DMS79 (cell line): ENCODE data around the gene ARID4B.
A peak's percentile ranks its signal among the peaks of the same experiment; 100 is the strongest.
"Not testable (repeated sequence)": the region's sequence is repeated elsewhere in the genome, so short reads cannot be mapped to it uniquely, and the experiment has no call there.

Experiments used
- DNase-seq: peaks from one replicate; lab custom pipeline; 2025; lab: John Stamatoyannopoulos, UW

Gene ARID4B

DNA sequence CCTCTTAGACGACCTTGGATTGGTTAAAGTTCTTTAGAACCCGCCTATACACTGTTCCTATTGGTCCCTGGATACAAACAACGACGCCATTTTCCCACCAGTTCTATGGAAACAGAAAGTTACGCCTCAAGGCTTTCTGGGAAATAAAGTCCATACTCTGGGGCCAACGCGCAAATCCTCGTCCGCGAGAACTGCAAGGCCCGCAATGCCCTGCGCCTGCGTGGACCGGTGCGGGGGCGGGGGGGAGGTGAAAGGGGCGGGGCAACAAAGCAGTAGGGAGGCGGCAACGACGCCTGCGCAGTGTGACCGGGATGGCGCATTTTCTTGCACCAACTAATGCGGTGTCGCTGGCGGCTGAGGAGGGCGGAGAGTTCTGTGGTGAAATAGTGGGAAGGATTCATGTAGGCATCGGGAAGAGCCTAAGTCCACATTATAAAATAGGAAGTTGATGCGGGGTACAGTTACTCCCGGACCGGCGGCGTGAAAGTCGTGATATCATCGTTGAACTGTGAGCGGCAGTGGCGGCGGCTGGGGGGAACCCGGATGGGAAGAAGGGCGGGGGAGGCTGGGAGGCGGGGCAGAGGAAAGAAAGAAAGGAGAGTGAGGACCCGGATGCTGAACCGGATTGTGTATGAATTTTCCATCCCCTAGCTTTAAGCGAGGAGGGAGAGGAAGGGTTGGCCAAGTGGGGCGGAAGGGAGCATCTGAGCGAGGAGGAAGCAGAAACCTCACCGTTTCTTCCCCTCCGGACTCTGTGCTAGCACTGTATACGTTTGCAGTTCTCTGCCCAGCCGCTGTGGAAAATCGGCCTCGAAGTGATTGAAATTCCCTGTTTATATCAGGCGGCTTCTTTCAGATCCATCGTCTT lies 526 bp upstream of the ARID4B start, which contains the start of gene GGPS1:
Gene GGPS1, plus strand, starts transcription at position 300 of the 868 bp plus-strand sequence. CDS start 6,695 bp downstream, outside the sequence.
- peak; percentile 100 for DNase-seq

DNA sequence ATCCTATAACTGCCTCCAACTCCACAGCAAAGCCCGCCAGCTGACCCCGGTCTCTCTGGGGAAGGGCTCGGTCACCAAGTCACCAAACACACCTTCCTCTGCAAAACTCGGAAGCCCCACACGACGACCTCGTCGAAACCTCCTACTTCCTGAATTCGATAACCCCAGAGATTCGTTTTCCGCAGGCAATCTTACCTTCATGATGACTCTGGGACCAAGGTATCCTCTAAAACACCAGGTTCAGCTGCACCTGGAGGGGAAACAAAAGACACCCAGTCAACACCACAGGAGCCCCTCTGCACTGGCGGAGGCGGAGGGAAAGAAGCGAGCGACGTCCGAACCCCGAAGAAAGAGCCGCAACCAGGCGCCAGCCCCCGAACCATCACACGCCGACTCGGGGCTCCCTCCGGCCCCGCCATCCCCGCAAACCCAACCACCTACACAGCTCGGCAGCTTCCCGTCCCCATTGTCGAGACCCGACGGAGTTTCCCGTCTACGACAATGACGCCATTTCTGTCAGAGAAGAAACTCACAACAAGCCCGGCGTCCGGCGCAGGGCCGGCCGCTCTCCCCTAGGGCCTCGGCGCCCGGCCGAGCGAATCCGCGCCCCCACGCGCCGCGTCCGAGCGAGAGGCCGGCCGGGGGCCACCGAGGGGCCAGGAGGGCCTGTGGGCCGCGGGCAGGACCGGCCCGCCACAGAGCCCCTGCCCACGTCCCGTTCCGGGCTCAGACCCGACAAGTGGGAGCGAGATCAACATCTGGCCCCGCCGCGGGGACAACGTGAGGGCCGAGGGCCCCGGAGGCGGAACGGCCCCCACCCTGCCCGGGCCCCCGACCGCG lies 1.0 kb downstream of the ARID4B start:
- no peak for DNase-seq

GRCh38 chr1:235325854-235326253 lies 2.1 kb downstream of the ARID4B start:
- DNase-seq = no peak

DNA sequence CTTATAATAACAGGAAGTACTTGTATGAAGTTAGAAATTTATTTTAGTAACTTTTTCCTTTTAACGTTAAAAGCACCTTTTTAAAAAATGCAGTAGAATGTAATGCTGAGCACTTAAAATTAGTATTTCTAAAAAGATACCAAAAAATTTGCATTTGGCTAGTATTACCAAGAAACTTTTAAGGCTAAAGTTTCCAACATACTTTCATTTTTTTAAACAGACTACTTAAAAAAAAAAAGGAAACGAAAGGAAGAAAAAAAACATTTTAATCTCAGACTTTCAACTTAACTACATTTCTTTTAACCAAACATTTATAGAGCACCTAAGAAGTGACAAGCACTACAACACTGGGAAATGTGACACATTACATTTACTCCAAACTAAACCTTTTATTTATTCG lies 2.8 kb downstream of the ARID4B start:
- DNase-seq = no peak

DNA sequence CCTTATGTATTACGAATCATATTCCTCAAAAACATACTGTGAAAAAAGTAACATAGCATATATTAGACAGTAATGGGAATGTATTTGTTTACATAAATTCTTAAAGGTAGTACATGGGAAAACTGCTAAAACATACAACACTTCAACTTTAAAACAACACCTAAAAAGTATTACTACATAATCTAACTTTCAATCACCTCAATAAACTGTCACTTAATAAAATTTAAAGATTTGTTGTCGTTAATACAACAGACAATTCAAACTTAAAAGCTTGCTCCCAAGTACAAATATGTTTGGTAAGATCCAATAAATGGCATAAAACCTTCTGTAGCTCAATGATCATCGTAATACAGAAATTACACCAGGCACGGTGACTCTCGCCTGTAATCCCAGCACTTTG lies 3.7 kb downstream of the ARID4B start:
- DNase-seq = no peak

DNA sequence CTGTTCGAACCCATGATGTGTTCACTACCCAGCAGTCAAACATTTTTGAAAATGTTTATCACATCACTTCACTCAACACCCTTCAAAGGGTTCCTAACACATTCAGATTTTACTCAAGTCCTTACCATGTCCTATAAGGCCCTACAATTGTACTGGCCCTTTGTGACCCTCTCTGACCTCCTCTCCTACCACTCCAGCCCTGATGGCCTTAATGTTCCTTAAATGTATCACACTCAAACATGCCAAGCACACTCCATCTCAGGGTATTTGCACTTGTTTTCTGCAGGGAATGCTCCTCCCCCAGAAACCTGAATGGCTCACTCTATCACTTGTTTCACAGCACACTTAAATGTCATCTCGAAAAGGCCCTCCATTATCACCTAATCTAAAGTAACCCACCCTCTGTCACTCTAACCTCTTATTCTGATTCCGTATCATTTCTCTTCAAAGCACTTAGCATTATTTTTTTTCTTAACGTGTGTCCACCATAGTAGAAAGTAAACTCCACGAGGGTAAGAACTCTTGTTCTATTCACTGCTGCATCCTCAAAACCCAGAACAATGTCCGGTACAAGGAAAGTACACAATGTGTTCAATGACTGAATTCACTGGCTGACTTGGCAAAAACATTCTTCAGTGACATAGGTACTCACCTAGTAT lies 7.3 kb downstream of the ARID4B start:
- DNase-seq = no peak

DNA sequence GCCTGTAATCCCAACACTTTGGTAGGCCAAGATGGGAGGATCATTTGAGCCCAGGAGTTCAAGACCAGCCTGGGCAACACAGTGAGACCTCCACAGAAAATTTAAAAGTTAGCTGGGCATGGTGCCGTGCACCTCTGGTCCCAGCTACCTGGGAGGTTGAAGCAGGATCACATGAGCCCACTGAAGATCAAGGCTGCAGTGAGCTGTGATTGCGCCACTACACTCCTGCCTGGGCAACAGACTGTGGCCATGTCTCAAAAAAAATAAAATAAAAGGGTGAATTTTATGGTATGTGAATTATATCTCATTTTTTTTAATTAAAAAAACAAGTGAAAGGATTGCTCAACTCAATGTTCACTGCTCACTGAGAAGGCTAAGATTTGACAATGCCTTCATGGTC lies 8.7 kb downstream of the ARID4B start:
- no peak for DNase-seq

- DNase-seq = no peak
Observed at GRCh38 chr1:235317168-235317567, 10.8 kb downstream of the ARID4B start.

DNA sequence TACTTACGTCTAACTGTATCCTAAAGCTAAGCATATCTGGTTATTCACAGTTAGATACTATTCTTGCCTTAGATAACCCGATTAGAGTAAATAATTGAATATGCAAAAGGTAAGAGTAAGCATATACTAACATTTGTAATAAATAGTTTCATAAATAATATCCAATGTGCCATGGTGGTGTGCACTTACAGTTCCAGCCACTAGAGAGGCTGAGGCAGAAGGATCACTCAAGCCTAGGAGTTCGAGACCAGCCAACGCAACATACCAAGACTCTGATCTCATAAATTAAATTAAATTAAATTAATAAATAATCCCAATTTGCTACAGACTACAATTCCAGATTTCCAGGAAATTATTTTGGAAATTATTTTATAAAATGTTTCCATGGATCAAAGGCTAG lies 12.2 kb downstream of the ARID4B start:
- no peak for DNase-seq

GRCh38 chr1:235315173-235315572 lies 12.8 kb downstream of the ARID4B start:
- no peak for DNase-seq

DNA sequence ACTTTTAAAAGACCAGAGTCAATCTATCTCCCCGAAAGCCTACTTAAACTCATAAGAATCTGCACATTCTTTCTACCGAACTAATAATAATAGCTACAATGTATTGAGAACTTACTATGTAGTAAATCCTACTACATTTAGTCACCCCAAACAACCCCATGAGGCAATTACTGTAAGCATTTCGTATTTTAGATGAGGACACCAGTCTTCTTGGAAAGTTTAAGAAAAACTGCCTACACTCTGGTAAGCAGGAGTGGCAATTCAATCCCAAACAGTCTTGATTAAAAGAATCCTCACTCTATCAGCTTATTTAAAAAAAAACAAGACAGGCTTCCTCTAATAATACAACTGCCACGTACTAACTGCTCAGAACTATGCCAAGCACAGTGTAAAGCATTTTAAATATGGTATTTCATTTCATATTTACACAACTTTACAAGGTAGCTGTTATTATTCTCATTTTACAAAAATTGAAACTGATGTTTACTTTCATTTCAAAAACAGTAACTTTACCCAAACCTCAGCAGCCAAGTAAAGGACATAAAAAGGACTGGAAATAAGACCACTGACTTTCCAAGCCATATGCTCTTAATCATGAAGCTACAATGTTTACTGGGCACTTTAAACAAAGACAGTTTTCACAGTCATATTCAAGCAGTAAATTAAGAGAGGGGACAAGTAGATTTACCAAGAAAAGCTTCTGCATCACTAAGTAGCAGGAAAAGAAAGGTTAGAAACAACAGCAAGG lies 13.9 kb downstream of the ARID4B start:
- no peak for DNase-seq

DNA sequence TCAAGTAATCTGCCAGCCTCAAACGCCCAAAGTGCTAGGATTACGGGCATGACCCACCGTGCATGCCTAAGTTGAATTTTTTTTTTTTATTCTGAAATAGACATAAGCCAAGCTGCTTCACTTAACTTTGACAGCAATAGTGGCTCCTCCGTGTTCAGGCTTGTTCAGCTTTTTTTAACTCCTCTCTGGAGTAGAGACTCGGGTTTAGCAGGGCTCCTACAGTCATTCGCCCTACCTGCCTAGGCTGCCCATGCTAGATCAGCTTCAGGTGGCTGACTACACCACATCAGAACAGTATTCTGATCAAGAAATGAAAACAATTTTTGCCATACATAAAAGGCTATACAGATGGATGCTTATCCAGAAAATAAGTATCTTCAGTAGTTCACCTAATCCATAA lies 14.7 kb downstream of the ARID4B start:
- DNase-seq = no peak

- not testable (repeated sequence) for DNase-seq
Observed at GRCh38 chr1:235309206-235309605, 18.8 kb downstream of the ARID4B start.

GRCh38 chr1:235307158-235308124 lies 20.5 kb downstream of the ARID4B start:
- no peak for DNase-seq

DNA sequence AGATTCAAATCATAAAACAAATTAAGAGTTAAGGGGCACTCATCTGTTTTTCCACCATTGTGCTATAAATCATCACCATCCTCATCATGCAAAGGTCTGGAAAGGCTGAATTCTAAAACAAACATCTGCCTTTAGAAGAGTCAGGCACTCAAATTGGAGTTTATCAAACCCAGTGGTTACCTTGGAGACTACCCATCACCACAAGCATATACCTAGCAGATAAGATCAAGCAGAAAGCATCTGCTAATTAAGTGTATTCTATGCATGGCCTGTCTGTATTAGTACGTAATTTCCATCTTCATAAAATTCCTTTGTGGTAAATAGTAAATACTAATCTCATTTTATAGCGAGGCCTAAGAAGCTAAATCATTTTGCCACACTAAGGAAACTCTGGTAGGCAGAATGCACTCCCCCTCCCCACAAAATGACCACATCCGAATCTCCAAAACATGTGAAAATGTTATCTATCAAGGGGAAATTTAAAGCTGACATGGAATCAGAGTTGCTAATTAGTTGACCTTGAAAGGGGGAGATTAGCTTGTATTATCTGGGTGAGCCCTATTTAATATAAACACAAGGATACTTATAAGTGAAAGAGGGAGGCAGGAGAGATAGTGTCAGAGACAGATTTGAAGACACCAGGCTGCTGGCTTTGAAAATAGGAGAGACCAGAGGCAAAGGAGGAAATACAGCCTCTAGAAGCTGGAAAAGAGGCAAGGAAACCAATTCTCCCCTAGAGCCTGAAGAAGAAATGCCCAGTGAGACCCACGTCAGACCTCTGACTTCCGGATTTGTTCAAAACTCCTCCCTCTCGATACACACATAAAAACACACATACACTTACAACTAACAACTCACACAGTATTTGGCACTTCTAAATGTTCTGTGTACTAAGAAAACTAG lies 23.2 kb downstream of the ARID4B start:
- DNase-seq = no peak

- no peak for DNase-seq
Observed at GRCh38 chr1:235302143-235302542, 25.8 kb downstream of the ARID4B start.

- no peak for DNase-seq
Observed at GRCh38 chr1:235299169-235299858, 28.7 kb downstream of the ARID4B start.

DNA sequence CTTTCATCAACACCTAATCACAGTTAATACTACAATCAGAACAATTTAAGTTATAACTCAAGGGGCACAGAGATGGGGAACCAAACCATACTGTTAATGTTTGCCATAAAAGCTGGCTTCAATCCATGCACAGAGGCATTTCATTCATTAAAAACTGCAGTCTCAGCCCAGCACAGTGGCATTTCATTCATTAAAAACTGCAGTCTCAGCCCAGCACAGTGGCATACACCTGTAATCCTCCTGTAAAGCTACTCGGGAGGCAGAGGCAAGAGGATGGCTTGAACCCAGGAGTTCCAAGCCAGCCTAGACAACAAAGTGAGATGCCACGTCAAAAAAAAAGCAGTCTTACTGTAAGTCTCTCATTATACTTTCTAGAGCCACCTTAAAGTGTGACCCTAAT lies 29.2 kb downstream of the ARID4B start:
- DNase-seq = no peak

GRCh38 chr1:235297579-235297978 lies 30.4 kb downstream of the ARID4B start:
- DNase-seq = no peak
